Astrocyte of the cerebellum (primary cell): ENCODE measurements around the gene PARP15.
A peak's percentile ranks its signal among the peaks of the same experiment; 100 is the strongest.

ENCODE experiments used
- DNase-seq: peaks from one replicate; pipeline ENCODE4 v3.0.0-alpha.2; 2011; ENCODE audit warnings: low read depth
- H3K4me3 ChIP-seq: 2 replicates; pipeline ENCODE4 v1.5.1; 2011; ENCODE audit warnings: mild to moderate bottlenecking, low read depth, low read length, moderate library complexity
- CTCF ChIP-seq: IDR thresholded peaks from 2 replicates; pipeline ENCODE4 v1.5.1; 2012; ENCODE audit warnings: low read length, low read depth, moderate library complexity, mild to moderate bottlenecking; ENCODE audit errors: missing control alignments
- in situ Hi-C: cut with HindIII; loops from 2 replicates; pipeline ENCODE4 v1.10.0; 2017; ENCODE audit warnings: low sequenced_read_pairs

PARP15 gene

GRCh38 chr3:122577409-122578031, at the start of gene PARP15:
TSS of gene PARP15 (plus strand) at chr3:122577650. CDS start at chr3:122577668, 18 bp downstream.
- TF ChIP-seq CTCF: peak; percentile 12
- in situ Hi-C loops: no loop called here
- H3K4me3 ChIP-seq: peak within 1 kb of the TSS; percentile 36
- no peak for DNase-seq

GRCh38 chr3:122530164-122530563, 47.3 kb upstream of the PARP15 start:
- H3K4me3 ChIP-seq: no peak overlapping the region
- no peak for TF ChIP-seq CTCF
- in situ Hi-C loops: no loop called here
- no peak for DNase-seq

GRCh38 chr3:122533480-122533879, 44.0 kb upstream of the PARP15 start:
- no peak for TF ChIP-seq CTCF
- no peak overlapping the region for H3K4me3 ChIP-seq
- DNase-seq: no peak
- in situ Hi-C loops: no loop called here

- no peak overlapping the region for H3K4me3 ChIP-seq
- no peak for TF ChIP-seq CTCF
- DNase-seq: peak; percentile 53
- in situ Hi-C loops: no loop called here
Observed at GRCh38 chr3:122533931-122534334, 43.5 kb upstream of the PARP15 start.

GRCh38 chr3:122535964-122536631, 41.4 kb upstream of the PARP15 start:
- DNase-seq: no peak
- no peak overlapping the region for H3K4me3 ChIP-seq
- TF ChIP-seq CTCF: no peak
- in situ Hi-C loops: no loop called here

GRCh38 chr3:122536632-122537001, 40.8 kb upstream of the PARP15 start:
- TF ChIP-seq CTCF: no peak
- in situ Hi-C loops: no loop called here
- DNase-seq: no peak
- no peak overlapping the region for H3K4me3 ChIP-seq
